Hypothalamus (tissue), 51 donors: ENCODE data around the gene NLRP12.
"Not testable (repeated sequence)": the region's sequence is repeated elsewhere in the genome, so short reads cannot be mapped to it uniquely, and the experiment has no call there.

ENCODE experiments used
- DNase-seq, 51 donors: peaks; one replicate each; lab custom pipeline; 2025; lab: John Stamatoyannopoulos, UW

NLRP12 gene

GRCh38 chr19:53782698-53783097 is 41.4 kb downstream of the NLRP12 start:
- no peak for DNase-seq

GRCh38 chr19:53781332-53781731 is 42.8 kb downstream of the NLRP12 start:
- not testable (repeated sequence) for DNase-seq

DNA sequence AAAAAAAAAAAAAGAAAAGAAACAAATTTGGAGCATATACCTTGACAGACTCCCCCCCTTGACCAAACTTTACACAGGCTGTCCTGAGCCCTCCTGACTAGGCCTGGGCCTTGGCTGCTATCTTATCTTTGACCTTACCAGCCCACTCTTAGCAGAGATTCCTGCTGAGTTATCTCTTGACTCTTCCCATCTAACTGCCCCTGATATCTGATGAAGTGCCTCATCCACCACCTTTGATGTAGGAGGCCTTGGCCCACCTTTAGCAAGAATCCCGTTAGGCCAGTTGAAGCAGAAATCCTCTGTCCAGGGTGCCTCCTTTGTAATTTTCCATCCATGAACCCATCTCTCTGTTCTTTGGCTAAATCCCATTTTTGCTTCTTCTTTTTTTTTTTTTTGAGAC is 43.6 kb downstream of the NLRP12 start:
- no peak for DNase-seq

- DNase-seq: no peak
These were observed 48.6 kb downstream of the NLRP12 start for GRCh38 chr19:53775524-53775923.

DNA sequence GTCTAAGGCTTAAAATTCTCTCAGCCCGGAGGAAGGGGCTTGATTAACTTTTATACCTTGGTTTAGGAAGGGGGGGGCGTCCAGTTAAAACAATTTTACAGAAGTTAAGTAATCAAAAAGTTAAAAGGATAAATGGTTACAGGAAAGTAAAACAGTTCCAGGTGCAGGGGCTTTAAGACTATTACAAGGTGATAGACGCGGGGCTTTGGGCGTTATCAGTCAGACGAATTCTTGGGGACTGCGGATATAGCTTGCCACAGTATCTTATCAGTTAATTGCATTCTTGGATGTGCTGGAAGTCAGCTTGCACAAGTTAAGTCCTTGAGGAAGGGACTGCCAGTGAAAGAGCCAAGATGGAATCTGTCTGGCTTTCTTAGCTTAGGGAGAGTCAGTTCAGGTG is 49.6 kb downstream of the NLRP12 start:
- DNase-seq: not testable (repeated sequence)

DNA sequence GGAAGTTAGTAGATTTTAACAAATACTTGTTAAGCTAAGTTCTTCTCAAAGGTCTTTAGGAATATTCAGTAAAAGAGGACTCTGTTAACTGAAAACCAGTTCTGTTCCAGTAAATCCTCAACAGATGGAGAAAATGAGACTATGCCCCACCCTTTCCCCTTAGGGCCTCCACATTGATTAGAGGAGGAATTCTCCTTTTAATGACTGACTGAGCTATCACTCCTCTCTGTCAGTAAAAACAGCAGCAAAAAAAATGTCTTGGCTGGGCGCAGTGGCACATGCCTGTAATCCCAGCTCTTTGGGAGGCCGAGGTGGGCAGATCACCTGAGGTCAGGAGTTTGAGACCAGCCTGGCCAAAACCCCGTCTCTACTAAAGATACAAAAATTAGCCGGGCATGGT is 50.1 kb downstream of the NLRP12 start:
- DNase-seq: no peak

DNA sequence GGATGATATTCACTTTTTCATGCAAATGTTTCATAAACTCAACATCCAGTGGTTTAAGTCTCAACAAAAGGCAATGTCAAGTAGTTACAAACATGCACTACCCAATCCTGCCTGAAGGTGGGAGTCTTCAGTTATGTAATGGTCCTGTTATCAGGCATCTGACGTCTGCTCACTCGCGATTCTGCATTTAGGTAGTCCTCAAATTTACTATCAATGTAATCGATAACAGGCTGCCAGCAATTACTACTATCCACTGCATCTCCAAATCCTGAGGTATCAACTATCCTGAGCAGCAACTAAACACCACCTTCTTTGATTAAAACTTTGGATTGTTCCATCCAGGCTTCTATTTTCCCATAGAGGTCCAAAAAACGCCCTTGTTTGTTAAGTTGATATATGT is 51.2 kb downstream of the NLRP12 start:
- peak in 18 of 51 donors; percentile 1 to 50 (median 12) for DNase-seq

GRCh38 chr19:53771144-53771543 is 53.0 kb downstream of the NLRP12 start:
- no peak for DNase-seq

- not testable (repeated sequence) for DNase-seq
These were observed 54.3 kb downstream of the NLRP12 start for GRCh38 chr19:53769696-53770309.

DNA sequence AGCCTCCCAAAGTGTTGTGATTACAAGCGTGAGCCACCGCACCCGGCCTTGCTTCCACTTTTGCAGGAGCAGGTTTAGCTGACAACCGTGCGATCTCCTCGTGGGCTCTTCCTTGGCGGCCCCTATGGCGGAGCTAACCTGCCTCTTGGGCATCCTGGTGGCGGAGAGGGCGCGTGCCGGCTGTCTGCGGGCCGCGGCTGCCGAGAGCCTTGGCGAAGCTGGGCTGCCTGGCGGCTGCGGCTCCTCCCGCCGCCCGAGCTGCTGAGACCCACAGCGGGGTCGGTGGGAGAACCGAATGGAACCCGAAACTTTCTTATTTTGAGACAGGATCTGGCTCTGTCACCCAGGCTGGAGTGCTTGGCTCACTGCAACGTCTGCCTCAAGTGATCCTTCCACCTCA is 55.7 kb downstream of the NLRP12 start:
- no peak for DNase-seq

DNA sequence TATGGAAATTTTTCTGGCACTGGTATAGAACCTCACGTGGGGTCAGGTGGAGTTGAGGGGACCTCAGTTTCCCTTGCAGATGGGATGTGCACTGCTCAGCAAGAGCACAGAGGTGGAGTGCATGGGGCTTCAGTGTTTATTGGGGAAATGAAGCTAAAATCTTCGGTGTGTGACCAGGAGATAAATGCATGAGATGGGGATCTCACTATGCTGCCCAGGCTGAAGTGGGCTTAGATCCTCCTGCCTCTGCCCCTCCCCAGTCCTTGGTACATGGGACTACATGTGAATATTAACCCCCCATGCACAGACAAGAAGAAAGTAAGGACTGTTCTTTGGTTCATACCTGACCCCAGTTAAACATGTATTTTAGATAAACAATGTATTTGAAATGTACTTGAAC is 65.1 kb downstream of the NLRP12 start:
- not testable (repeated sequence) for DNase-seq
